SK-N-MC (cell line): ENCODE results near the gene HUS1B.

Experiments used
- EZH2 ChIP-seq: fragments of 200-600 bp; sonication (generic); IDR thresholded peaks from one replicate; pipeline ENCODE4 v1.6.1; 2017; ENCODE audit warnings: antibody characterized with exemption
- POLR2AphosphoS5 ChIP-seq: IDR thresholded peaks from 2 replicates; pipeline ENCODE4 v1.6.1; 2012; ENCODE audit warnings: mild to moderate bottlenecking, low read depth, low read length, borderline replicate concordance

DNA sequence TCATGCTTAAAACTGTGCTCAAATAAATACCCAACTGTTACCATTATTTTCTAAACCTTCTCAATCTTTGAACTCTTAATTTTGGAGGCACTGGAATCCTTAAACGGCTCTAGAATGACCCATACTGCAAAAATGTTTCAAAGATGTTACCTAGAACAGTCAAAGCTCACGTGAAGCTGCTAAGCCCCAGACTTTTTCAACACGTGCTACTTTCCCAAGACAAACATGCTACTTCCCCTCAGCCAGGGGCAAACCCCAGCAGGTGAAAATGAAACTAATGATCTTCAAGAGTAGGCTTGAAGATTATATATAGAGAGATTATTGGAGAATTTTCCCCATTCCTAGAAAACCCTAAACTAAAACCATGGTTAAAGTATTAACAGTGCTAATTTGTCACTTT lies 28.1 kb downstream of the HUS1B start:
- no peak for TF ChIP-seq EZH2
- TF ChIP-seq POLR2AphosphoS5 = no peak
